Measurements from ENCODE around the gene GNB2.
"Not testable (repeated sequence)": the region's sequence is repeated elsewhere in the genome, so short reads cannot be mapped to it uniquely, and the experiment has no call there.

GNB2 gene

GRCh38 chr7:100640517-100641440 is 32.8 kb upstream of the GNB2 start:
- Histone ChIP-seq H3K27ac (ENCODE audit: insufficient read depth, low read depth, low read length, poor library complexity, severe bottlenecking) (no peak overlapping the region), H3K9me3 (ENCODE audit: control insufficient read depth, low read length) (no peaks in the 10 kb centered on the region), H3K4me1 (ENCODE audit: control insufficient read depth, insufficient read depth, low read length) (no peaks in the 10 kb centered on the region), H3K27me3 (ENCODE audit: control insufficient read depth, insufficient read depth, low read length, poor library complexity, severe bottlenecking) (no peaks in the 10 kb centered on the region), H3K4me3 (ENCODE audit: insufficient read depth, low read depth, low read length) (no peak overlapping the region), H3K36me3 (ENCODE audit: control insufficient read depth, insufficient read depth, low read length) (no peaks in the 10 kb centered on the region)
- 87 to 88% methylated on average over 21 to 24 of the region's 24 CpGs for WGBS, 2 experiments

GRCh38 chr7:100641463-100641859 is 32.1 kb upstream of the GNB2 start, which contains the start of gene TFR2:
Gene TFR2, minus strand, starts transcription at chr7:100641552. Its CDS starts 43 bp downstream, at chr7:100641509.
- Histone ChIP-seq H3K27ac (ENCODE audit: insufficient read depth, low read depth, low read length, poor library complexity, severe bottlenecking) (no peak within 1 kb of the TSS), H3K4me3 (ENCODE audit: insufficient read depth, low read depth, low read length) (no peak within 1 kb of the TSS), H3K4me1 (ENCODE audit: control insufficient read depth, insufficient read depth, low read length) (no peaks in the 10 kb centered on the region), H3K9me3 (ENCODE audit: control insufficient read depth, low read length) (no peaks in the 10 kb centered on the region), H3K27me3 (ENCODE audit: control insufficient read depth, insufficient read depth, low read length, poor library complexity, severe bottlenecking) (no peaks in the 10 kb centered on the region), H3K36me3 (ENCODE audit: control insufficient read depth, insufficient read depth, low read length) (no peaks in the 10 kb centered on the region)
- 92 to 93% methylated on average over 10 of the region's 10 CpGs for WGBS, 2 experiments

GRCh38 chr7:100641860-100642533 is 31.5 kb upstream of the GNB2 start:
- H3K36me3 ChIP-seq (ENCODE audit: control insufficient read depth, insufficient read depth, low read length), result no peaks in the 10 kb centered on the region
- H3K9me3 ChIP-seq (ENCODE audit: control insufficient read depth, low read length), result no peaks in the 10 kb centered on the region
- no peaks in the 10 kb centered on the region for H3K27me3 ChIP-seq (ENCODE audit: control insufficient read depth, insufficient read depth, low read length, poor library complexity, severe bottlenecking)
- no peak overlapping the region for H3K27ac ChIP-seq (ENCODE audit: insufficient read depth, low read depth, low read length, poor library complexity, severe bottlenecking)
- no peaks in the 10 kb centered on the region for H3K4me1 ChIP-seq (ENCODE audit: control insufficient read depth, insufficient read depth, low read length)
- no peak overlapping the region for H3K4me3 ChIP-seq (ENCODE audit: insufficient read depth, low read depth, low read length)
- WGBS, 2 experiments, result 92% methylated on average over 10 of the region's 10 CpGs

- 81 to 83% methylated on average over 11 of the region's 11 CpGs for WGBS, 2 experiments
- H3K9me3 ChIP-seq (ENCODE audit: control insufficient read depth, low read length), result no peaks in the 10 kb centered on the region
- H3K4me3 ChIP-seq (ENCODE audit: insufficient read depth, low read depth, low read length), result no peak overlapping the region
- no peak overlapping the region for H3K27ac ChIP-seq (ENCODE audit: insufficient read depth, low read depth, low read length, poor library complexity, severe bottlenecking)
- H3K4me1 ChIP-seq (ENCODE audit: control insufficient read depth, insufficient read depth, low read length), result peaks cover 5% of the 10 kb centered on the region
- H3K36me3 ChIP-seq (ENCODE audit: control insufficient read depth, insufficient read depth, low read length), result no peaks in the 10 kb centered on the region
- H3K27me3 ChIP-seq (ENCODE audit: control insufficient read depth, insufficient read depth, low read length, poor library complexity, severe bottlenecking), result no peaks in the 10 kb centered on the region
Observed at GRCh38 chr7:100642534-100642907, 31.0 kb upstream of the GNB2 start.

GRCh38 chr7:100649826-100650565 is 23.5 kb upstream of the GNB2 start:
- peaks cover 7% of the 10 kb centered on the region for H3K27me3 ChIP-seq (ENCODE audit: control insufficient read depth, insufficient read depth, low read length, poor library complexity, severe bottlenecking)
- no peak overlapping the region for H3K4me3 ChIP-seq (ENCODE audit: insufficient read depth, low read depth, low read length)
- 89 to 90% methylated on average over 15 of the region's 15 CpGs for WGBS, 2 experiments
- no peak overlapping the region for H3K27ac ChIP-seq (ENCODE audit: insufficient read depth, low read depth, low read length, poor library complexity, severe bottlenecking)
- no peaks in the 10 kb centered on the region for H3K36me3 ChIP-seq (ENCODE audit: control insufficient read depth, insufficient read depth, low read length)
- H3K9me3 ChIP-seq (ENCODE audit: control insufficient read depth, low read length), result no peaks in the 10 kb centered on the region
- peaks cover 5% of the 10 kb centered on the region for H3K4me1 ChIP-seq (ENCODE audit: control insufficient read depth, insufficient read depth, low read length)

GRCh38 chr7:100654908-100655831 is 18.4 kb upstream of the GNB2 start:
- Histone ChIP-seq H3K9me3 (ENCODE audit: control insufficient read depth, low read length) (no peaks in the 10 kb centered on the region), H3K4me3 (ENCODE audit: insufficient read depth, low read depth, low read length) (no peak overlapping the region), H3K27me3 (ENCODE audit: control insufficient read depth, insufficient read depth, low read length, poor library complexity, severe bottlenecking) (peaks cover 32% of the 10 kb centered on the region), H3K4me1 (ENCODE audit: control insufficient read depth, insufficient read depth, low read length) (no peaks in the 10 kb centered on the region), H3K36me3 (ENCODE audit: control insufficient read depth, insufficient read depth, low read length) (no peaks in the 10 kb centered on the region), H3K27ac (ENCODE audit: insufficient read depth, low read depth, low read length, poor library complexity, severe bottlenecking) (no peak overlapping the region)
- whole genome bisulfite sequencing, 2 experiments, result 62 to 67% methylated on average over 22 to 23 of the region's 25 CpGs

- Histone ChIP-seq H3K4me3 (ENCODE audit: insufficient read depth, low read depth, low read length) (no peak within 1 kb of the TSS), H3K4me1 (ENCODE audit: control insufficient read depth, insufficient read depth, low read length) (no peaks in the 10 kb centered on the region), H3K27ac (ENCODE audit: insufficient read depth, low read depth, low read length, poor library complexity, severe bottlenecking) (no peak within 1 kb of the TSS), H3K9me3 (ENCODE audit: control insufficient read depth, low read length) (no peaks in the 10 kb centered on the region), H3K27me3 (ENCODE audit: control insufficient read depth, insufficient read depth, low read length, poor library complexity, severe bottlenecking) (peaks cover 32% of the 10 kb centered on the region), H3K36me3 (ENCODE audit: control insufficient read depth, insufficient read depth, low read length) (no peaks in the 10 kb centered on the region)
- 12% methylated on average over 63 of the region's 63 CpGs for WGBS, 2 experiments
Observed at GRCh38 chr7:100655908-100656674, 17.4 kb upstream of the GNB2 start, which contains the start of gene ACTL6B. Gene ACTL6B, minus strand, starts transcription at chr7:100656448. Its CDS starts 94 bp downstream, at chr7:100656354.

- not testable (repeated sequence) for H3K9me3 ChIP-seq (ENCODE audit: control insufficient read depth, low read length); H3K27ac ChIP-seq (ENCODE audit: insufficient read depth, low read depth, low read length, poor library complexity, severe bottlenecking); H3K4me3 ChIP-seq (ENCODE audit: insufficient read depth, low read depth, low read length); H3K36me3 ChIP-seq (ENCODE audit: control insufficient read depth, insufficient read depth, low read length); H3K27me3 ChIP-seq (ENCODE audit: control insufficient read depth, insufficient read depth, low read length, poor library complexity, severe bottlenecking); H3K4me1 ChIP-seq (ENCODE audit: control insufficient read depth, insufficient read depth, low read length)
- WGBS, 2 experiments, result 89 to 91% methylated on average over 12 of the region's 12 CpGs
Observed at GRCh38 chr7:100662194-100662776, 11.3 kb upstream of the GNB2 start.
